GM23248 (cell line): ENCODE results near the gene SCYL2. TPM values are rescaled to one million over a fixed set of nuclear protein-coding genes. Genes with fewer than 3 reads are reported as not detected.
"Not testable (repeated sequence)": the region's sequence is repeated elsewhere in the genome, so short reads cannot be mapped to it uniquely, and the experiment has no call there.

ENCODE experiments used
- DNase-seq: peaks from one replicate; pipeline ENCODE4 v3.0.0-alpha.2; 2015
- H2AFZ ChIP-seq: fragments of 200-600 bp; sonication (generic); 2 replicates; pipeline ENCODE4 v1.6.1; 2016; ENCODE audit warnings: antibody characterized with exemption
- H3F3A ChIP-seq: fragments of 200-600 bp; sonication (generic); 2 replicates; pipeline ENCODE4 v1.6.1; 2016; ENCODE audit warnings: mild to moderate bottlenecking, antibody characterized with exemption, mixed run types; ENCODE audit not compliant: insufficient read depth
- H3K27ac ChIP-seq: fragments of 200-600 bp; sonication (generic); 2 replicates; pipeline ENCODE4 v1.5.1; 2016; ENCODE audit warnings: mild to moderate bottlenecking
- H3K27me3 ChIP-seq: fragments of 200-600 bp; sonication (generic); replicated peaks from 2 replicates; pipeline ENCODE4 v1.6.1; 2016; ENCODE audit warnings: mild to moderate bottlenecking; ENCODE audit not compliant: insufficient read depth
- H3K36me3 ChIP-seq: fragments of 200-600 bp; sonication (generic); 2 replicates; pipeline ENCODE4 v1.6.1; 2016; ENCODE audit warnings: low read depth, mild to moderate bottlenecking
- H3K4me1 ChIP-seq: fragments of 200-600 bp; sonication (generic); 2 replicates; pipeline ENCODE4 v1.6.1; 2016; ENCODE audit warnings: mild to moderate bottlenecking; ENCODE audit not compliant: insufficient read depth
- H3K4me2 ChIP-seq: fragments of 200-600 bp; sonication (generic); one replicate; pipeline ENCODE4 v1.6.1; 2016; ENCODE audit warnings: mild to moderate bottlenecking; ENCODE audit not compliant: unreplicated experiment
- H3K4me3 ChIP-seq: fragments of 200-600 bp; sonication (generic); 2 replicates; pipeline ENCODE4 v1.5.1; 2016; ENCODE audit warnings: mild to moderate bottlenecking
- H3K79me2 ChIP-seq: fragments of 200-600 bp; sonication (generic); 2 replicates; pipeline ENCODE4 v1.6.1; 2016; ENCODE audit warnings: mild to moderate bottlenecking; ENCODE audit not compliant: insufficient read depth
- H3K9ac ChIP-seq: fragments of 200-600 bp; sonication (generic); 2 replicates; pipeline ENCODE4 v1.6.1; 2016; ENCODE audit warnings: mild to moderate bottlenecking
- H3K9me2 ChIP-seq: fragments of 200-600 bp; sonication (generic); 2 replicates; pipeline ENCODE4 v1.6.1; 2016; ENCODE audit warnings: mixed run types, mild to moderate bottlenecking, moderate library complexity; ENCODE audit not compliant: insufficient read depth
- H3K9me3 ChIP-seq: fragments of 200-600 bp; sonication (generic); one replicate; pipeline ENCODE4 v1.6.1; 2017; ENCODE audit warnings: low read depth
- H4K20me1 ChIP-seq: fragments of 200-600 bp; sonication (generic); 2 replicates; pipeline ENCODE4 v1.6.0; 2016; ENCODE audit not compliant: insufficient read depth
- EZH2 ChIP-seq: fragments of 200-600 bp; sonication (generic); IDR thresholded peaks from 2 replicates; pipeline ENCODE4 v1.6.1; 2018; ENCODE audit warnings: antibody characterized with exemption, mild to moderate bottlenecking; ENCODE audit not compliant: insufficient read depth, poor library complexity, severe bottlenecking
- EZH2phosphoT487 ChIP-seq: fragments of 200-600 bp; sonication (generic); IDR thresholded peaks from 2 replicates; pipeline ENCODE4 v1.6.1; 2018; ENCODE audit warnings: antibody characterized with exemption, moderate library complexity, mild to moderate bottlenecking, low read depth; ENCODE audit not compliant: insufficient read depth
- WGBS, 2 experiments: methylation state at CpG; one replicate each; pipeline ENCODE4 v1.1.6; 2015 to 2017; ENCODE audit warnings: low lambda C conversion rate in 2 of 2, low coverage in 1 of 2; ENCODE audit errors: missing lambda C conversion rate in 2 of 2; 5-methylcytosine and 5-hydroxymethylcytosine counted together
- in situ Hi-C: fragments of 300-500 bp; cut with MboI; formaldehyde crosslinking; loops from 2 replicates; pipeline ENCODE4 v1.15.0; 2020
- polyA plus RNA-seq: library from polyadenylated mRNA; unstranded; fragments of >200 nt; fragmentation: Nextera tagmentation; extraction: Ambion mirVana; gene quantifications from 2 replicates; pipeline ENCODE4 v1.2.1, GENCODE V29; 2016
- total RNA-seq: library from RNA; depleted of rRNA; stranded (reverse); fragments of >200 nt; shearing (Covaris generic); gene quantifications from 2 replicates; pipeline ENCODE4 v1.2.3, GENCODE V29; 2014

SCYL2 gene
- total and polyA plus RNA-seq, 2 experiments from 2014 or later, result 28.3 to 45.0 TPM

DNA sequence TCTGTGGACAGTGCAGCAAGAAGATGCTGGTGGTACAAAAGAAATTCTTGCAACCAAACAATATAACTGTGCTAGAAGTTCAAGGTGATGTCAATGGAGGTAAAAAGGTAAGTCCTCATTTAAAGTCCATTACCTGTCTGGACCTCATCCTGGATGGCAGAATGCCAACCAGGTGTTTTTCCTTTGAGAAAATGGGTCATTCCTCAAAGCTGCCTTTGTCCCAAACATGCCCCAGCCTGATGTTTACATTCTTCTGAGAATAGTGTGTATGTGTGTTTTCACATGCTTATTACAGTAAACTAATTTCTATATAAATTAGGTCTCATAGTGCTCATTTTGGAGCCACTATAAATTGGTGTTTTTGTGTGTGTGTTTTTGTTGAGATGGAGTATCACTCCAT, 41.5 kb upstream of the SCYL2 start:
- in situ Hi-C loops, result no loop called here
- Histone ChIP-seq H3K79me2 (no peaks in the 10 kb centered on the region), H3K27me3 (no peaks in the 10 kb centered on the region), H3K36me3 (peaks cover 17% of the 10 kb centered on the region; the same call in 1 of the 2 replicates), H3K4me2 (no peak overlapping the region), H3K4me1 (no peaks in the 10 kb centered on the region), H2AFZ (no peak overlapping the region), H3K27ac (no peak overlapping the region), H4K20me1 (no peaks in the 10 kb centered on the region), H3K9me2 (no peaks in the 10 kb centered on the region), H3K9ac (no peak overlapping the region), H3K9me3 (no peaks in the 10 kb centered on the region), H3K4me3 (no peak overlapping the region), H3F3A (no peaks in the 10 kb centered on the region)
- TF ChIP-seq EZH2phosphoT487, result no peak
- no peak for TF ChIP-seq EZH2
- DNase-seq, result no peak

DNA sequence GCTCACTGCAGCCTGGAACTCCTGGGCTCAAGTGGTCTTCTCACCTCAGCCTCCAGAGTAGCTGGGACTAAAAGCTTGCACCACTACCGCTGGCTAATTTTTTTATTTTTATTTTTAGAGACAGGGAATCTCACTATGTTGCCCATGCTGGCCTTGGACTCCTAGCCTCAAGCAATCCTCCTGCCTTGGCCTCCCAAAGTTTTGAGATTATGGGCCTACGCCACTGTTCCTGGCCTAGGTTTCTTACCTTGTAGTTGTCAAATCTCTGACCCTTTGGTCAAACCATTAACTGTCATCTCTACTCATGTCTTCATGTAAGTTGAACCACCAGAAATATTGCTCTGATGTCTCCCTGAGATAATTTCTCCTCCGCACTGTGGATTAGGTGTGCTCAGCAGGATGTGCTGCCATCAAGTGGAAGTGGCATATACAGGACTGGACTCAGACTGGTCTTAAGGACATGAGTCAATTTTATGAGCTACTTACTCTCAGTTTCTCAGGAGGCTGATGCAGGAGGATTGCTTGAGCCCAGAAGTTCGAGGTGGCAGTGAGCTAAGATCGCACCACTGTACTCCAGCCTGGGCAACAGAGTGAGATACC, 37.8 kb upstream of the SCYL2 start:
- no peak overlapping the region for H2AFZ ChIP-seq
- WGBS, 2 experiments, result 91 to 94% methylated on average over 5 of the region's 5 CpGs
- H3K4me3 ChIP-seq, result no peak overlapping the region
- H3K9me2 ChIP-seq, result no peaks in the 10 kb centered on the region
- peaks cover 7% of the 10 kb centered on the region; the same call in 1 of the 2 replicates for H3K36me3 ChIP-seq
- DNase-seq, result peak; percentile 22
- H3F3A ChIP-seq, result no peaks in the 10 kb centered on the region
- H3K4me1 ChIP-seq, result peaks cover under 1% of the 10 kb centered on the region; the same call in 1 of the 2 replicates
- H4K20me1 ChIP-seq, result no peaks in the 10 kb centered on the region
- H3K27me3 ChIP-seq, result no peaks in the 10 kb centered on the region
- H3K79me2 ChIP-seq, result no peaks in the 10 kb centered on the region
- in situ Hi-C loops, result no loop called here
- no peak for TF ChIP-seq EZH2phosphoT487
- TF ChIP-seq EZH2, result no peak
- H3K9ac ChIP-seq, result no peak overlapping the region
- no peak overlapping the region for H3K4me2 ChIP-seq
- H3K9me3 ChIP-seq, result no peaks in the 10 kb centered on the region
- H3K27ac ChIP-seq, result no peak overlapping the region

DNA sequence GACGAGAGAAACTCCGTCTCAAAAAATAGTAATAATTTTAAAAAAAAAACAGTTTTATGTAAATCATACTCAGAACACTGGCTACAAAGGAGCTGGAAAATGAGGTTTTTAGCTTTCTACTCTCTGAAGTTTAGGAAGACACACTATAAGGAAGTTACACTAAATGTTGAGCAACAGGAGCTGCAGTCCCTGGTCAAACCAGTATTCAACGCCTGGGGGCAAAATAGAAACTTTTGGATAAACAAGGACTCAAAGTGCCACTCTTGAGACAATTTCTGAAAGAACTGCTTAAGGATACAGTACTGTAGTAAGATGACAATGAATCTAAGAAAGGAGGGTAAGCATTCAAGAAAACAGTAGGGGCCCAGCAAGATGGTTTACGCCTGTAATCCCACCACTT, 37.1 kb upstream of the SCYL2 start:
- H3K9me2 ChIP-seq, result no peaks in the 10 kb centered on the region
- H3K27ac ChIP-seq, result no peak overlapping the region
- no peaks in the 10 kb centered on the region for H4K20me1 ChIP-seq
- DNase-seq, result peak; percentile 18
- H2AFZ ChIP-seq, result no peak overlapping the region
- H3K4me3 ChIP-seq, result no peak overlapping the region
- in situ Hi-C loops, result no loop called here
- TF ChIP-seq EZH2 (no peak), EZH2phosphoT487 (no peak)
- H3K36me3 ChIP-seq, result peaks cover 5% of the 10 kb centered on the region; the same call in 1 of the 2 replicates
- H3K4me1 ChIP-seq, result peaks cover 6% of the 10 kb centered on the region
- H3K9me3 ChIP-seq, result no peaks in the 10 kb centered on the region
- no peak overlapping the region for H3K4me2 ChIP-seq
- 78 to 80% methylated on average over 4 of the region's 4 CpGs for whole genome bisulfite sequencing, 2 experiments
- H3K9ac ChIP-seq, result no peak overlapping the region
- H3K79me2 ChIP-seq, result no peaks in the 10 kb centered on the region
- H3F3A ChIP-seq, result no peaks in the 10 kb centered on the region
- H3K27me3 ChIP-seq, result no peaks in the 10 kb centered on the region

DNA sequence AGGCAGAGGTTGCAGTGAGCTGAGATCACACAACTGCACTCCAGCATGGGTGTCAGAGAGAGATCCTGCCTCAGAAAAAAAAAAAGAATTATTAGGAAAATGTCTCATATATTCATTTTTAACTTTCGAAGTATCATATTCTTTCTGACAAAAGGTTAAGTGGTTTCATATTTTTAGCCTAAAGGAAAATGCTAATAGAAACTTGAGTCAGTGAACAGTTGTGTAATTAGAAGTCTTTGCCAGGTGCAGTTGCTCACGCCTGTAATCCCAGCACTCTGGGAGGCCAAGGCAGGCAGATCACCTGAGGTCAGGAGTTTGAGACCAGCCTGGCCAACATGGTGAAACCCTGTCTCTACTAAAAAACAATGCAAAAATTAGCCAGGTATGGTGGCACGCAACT, 35.1 kb upstream of the SCYL2 start:
- H2AFZ ChIP-seq, H3K79me2 ChIP-seq, DNase-seq, H3K27ac ChIP-seq, H3K4me2 ChIP-seq, H3K9ac ChIP-seq, H3K4me1 ChIP-seq, H4K20me1 ChIP-seq, H3K36me3 ChIP-seq, H3K27me3 ChIP-seq, H3F3A ChIP-seq, in situ Hi-C loops, H3K4me3 ChIP-seq, H3K9me3 ChIP-seq, H3K9me2 ChIP-seq: not testable (repeated sequence)
- WGBS, 2 experiments, result 90 to 96% methylated on average over 3 of the region's 3 CpGs

DNA sequence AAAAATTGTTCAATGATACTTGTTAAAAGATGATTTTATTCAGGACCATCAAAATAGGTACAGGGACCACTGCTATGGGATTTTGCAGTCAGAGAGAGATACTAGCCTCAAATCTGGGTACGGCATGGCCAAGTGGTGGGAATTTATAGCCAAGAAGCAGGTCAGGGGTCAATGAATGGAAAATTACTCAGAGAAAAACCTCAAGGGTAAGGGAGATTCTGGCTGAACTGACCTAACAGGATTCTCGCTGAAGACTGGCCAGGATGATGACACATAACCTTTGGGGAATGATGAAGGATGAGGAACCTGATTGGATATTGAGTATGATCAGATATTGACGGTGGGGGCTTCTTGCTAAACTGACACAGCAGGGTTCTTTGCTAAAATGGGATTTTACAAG, 32.8 kb upstream of the SCYL2 start:
- H3K79me2 ChIP-seq, result no peaks in the 10 kb centered on the region
- H3K27ac ChIP-seq, result peak overlapping the region; percentile 45
- H3K27me3 ChIP-seq, result no peaks in the 10 kb centered on the region
- no peaks in the 10 kb centered on the region for H3F3A ChIP-seq
- peak overlapping the region; percentile 80 for H2AFZ ChIP-seq
- in situ Hi-C loops, result no loop called here
- no peaks in the 10 kb centered on the region for H4K20me1 ChIP-seq
- 1 to 5% methylated on average over 3 of the region's 3 CpGs for WGBS, 2 experiments
- H3K9me3 ChIP-seq, result no peaks in the 10 kb centered on the region
- peak; percentile 79 for DNase-seq
- peak overlapping the region; percentile 51 for H3K9ac ChIP-seq
- peak overlapping the region; percentile 65 for H3K4me3 ChIP-seq
- no peak for TF ChIP-seq EZH2phosphoT487
- no peak for TF ChIP-seq EZH2
- H3K36me3 ChIP-seq, result no peaks in the 10 kb centered on the region
- no peaks in the 10 kb centered on the region for H3K9me2 ChIP-seq
- H3K4me2 ChIP-seq, result peak overlapping the region; percentile 85
- H3K4me1 ChIP-seq, result peaks cover 6% of the 10 kb centered on the region
